EH (cell line): ENCODE results near the gene MAP7D3.

Experiments used
- DNase-seq: peaks from one replicate; pipeline ENCODE4 v3.0.0-alpha.2; 2015; ENCODE audit warnings: low read depth

MAP7D3 gene

GRCh38 chrX:136205882-136206380 lies 45.3 kb downstream of the MAP7D3 start:
- DNase-seq, result no peak

DNA sequence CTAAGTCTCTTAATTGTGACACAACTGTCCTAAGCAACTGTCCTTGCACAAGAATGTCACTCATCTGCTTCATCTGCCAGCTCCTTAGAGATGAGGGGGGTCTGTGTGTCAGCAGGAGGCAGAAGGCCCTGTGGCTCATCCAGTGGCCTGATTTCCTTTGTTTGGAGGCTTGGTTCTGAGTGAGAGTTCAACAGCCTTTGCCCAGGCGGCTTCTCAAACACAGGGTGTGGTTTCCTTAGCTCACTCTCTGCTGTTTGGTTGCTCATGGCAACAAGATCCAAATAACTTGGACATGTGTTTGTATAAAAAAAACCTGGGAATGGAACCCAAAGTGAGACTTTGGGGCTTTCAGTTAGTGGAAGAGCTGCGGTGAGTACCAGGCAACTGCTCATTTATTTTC lies 46.6 kb downstream of the MAP7D3 start:
- peak; percentile 78 for DNase-seq

GRCh38 chrX:136203951-136204350 lies 47.2 kb downstream of the MAP7D3 start:
- no peak for DNase-seq

DNA sequence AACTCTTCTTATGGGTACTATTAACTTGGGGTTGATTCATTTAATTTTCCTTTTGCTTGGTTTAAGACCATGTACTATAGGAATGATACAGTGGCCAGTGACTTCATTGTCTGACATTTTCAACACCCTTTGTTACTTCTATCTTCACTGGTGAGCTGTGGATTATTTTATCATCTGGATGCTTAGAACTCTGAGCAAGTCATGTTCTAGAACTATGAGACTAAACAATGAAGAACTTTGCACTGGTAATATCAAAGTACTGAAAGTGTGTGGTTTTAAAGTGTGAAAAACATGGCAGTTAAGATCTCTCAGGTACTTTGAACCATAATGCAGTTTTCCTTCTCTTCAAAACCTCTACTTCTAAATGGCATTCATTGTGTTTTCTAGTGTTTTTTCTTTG lies 47.8 kb downstream of the MAP7D3 start:
- no peak for DNase-seq

GRCh38 chrX:136202889-136203288 lies 48.3 kb downstream of the MAP7D3 start:
- DNase-seq, result peak; percentile 84

DNA sequence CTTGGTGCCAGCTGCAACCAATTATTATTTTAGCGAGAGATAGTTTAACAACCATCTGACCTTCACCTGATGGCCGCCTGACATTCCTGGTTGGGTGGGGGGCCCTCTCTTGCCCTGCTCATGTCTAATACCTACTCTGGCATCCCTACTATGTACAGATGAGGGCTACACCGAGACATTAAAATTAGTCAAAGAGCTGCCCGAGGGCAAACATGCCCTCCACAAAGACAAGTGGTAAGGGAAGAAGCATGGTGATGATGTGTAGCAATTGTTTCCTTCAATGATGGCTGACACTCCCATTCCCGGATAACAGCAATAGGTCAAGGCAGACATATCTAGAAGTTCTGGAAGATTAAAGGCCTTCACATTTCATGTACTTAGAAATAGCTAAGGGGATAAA lies 49.6 kb downstream of the MAP7D3 start:
- DNase-seq, result no peak

- peak; percentile 73 for DNase-seq
Measured at GRCh38 chrX:136200466-136200865, 50.7 kb downstream of the MAP7D3 start.

DNA sequence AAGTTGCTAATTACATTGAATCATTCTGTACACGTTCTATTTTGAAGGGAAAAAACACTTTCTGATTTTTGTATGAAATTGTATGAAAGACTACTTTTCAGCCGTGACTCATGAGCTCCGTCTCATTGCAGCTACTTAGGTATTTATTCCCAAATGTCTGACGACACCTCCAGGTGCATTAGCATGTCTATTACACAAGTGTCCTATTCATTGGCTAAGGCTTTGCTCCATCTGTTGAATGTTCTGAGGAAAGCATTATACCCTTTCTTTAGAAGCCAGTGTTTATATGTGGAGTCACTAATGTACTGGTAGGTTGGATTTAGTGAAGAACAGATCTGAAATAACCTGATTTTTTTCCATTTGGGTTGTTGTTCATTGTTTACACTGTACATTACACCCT lies 51.8 kb downstream of the MAP7D3 start:
- peak; percentile 43 for DNase-seq

DNA sequence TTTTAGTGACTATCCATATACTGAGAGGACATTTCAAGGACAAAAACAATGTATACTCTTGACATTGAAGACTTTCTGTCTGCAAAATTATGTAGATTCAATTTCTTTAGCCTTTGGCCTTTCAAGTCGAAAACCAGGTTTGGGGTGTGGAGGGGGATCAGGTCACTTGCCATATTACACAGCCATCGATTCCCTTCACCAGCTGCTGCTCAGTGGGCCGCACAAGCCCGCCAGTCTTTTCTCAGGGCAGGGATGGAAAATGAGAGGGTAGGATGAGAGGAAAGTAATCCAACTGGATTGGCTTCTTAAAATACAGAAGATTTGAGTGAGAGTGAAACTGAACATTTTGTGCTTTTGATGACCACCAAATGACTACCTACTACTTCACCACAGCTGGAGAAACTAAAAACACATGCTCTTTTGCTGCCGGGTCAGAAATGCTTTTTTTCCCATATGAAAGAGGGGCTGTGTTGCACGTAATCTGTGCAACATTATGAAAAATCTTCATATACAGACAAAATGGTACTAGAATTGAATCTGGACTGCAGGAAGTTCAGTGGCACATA lies 52.4 kb downstream of the MAP7D3 start:
- no peak for DNase-seq

DNA sequence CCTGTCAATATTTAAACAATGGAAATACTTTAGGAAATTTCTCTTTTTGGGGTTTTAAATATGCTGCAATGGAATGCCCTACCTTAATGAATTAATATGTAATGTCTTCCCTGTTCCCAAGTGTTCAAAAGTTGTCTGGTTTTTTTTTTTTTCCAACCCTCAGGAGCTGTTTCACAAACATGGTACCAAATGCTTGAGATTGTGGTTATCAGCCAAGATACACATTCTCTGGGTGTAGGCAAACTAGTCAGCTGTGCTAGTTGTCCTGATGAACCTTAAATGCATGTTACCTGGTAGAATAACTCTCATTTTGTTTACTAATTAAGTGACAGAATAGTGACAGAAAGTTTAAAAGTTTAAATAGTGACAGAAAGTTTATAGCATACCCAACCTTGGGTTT lies 53.2 kb downstream of the MAP7D3 start:
- DNase-seq, result peak; percentile 51

DNA sequence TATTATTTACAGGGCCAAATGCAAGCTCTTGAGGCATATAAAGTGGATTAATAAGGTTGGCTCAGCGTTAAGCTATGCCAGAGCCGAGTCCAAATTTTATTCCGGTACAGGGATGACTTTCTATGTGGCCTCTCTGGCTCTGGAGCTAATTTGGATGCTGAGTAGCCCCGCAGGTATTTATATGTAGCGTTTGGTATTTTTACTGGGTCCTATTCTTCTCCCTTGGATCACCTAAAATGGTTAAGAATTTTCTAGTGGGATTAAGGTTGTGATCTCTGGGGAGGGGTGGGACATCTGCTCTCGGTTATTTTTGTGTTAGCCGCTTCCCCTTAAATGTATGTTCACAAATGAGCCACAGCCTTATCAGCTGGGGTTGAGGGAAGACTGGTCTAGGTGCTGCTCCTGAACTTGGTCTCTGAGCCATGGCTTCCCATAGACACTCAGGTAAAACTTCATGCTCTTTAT lies 54.5 kb downstream of the MAP7D3 start:
- peak; percentile 93 for DNase-seq

DNA sequence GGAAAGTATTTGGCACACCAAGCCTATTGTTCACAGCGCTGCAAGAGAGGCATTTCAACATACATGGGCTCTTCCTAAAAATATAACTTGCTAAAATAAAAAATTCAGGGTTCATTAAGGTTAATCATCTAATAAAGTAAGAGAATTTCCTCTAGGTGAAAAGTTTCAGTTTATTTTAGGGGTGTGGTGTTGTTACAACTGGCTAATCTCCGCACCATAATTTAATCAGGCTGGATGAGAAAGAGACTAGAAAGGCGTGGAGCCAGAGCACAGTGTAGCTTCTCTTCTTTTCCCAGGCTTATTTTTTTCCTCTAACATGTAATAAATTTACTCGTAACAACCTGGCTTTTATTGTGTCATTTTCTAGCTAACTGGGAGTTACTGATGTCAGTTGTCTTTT lies 56.0 kb downstream of the MAP7D3 start:
- DNase-seq, result no peak

GRCh38 chrX:136194536-136194935 lies 56.7 kb downstream of the MAP7D3 start:
- DNase-seq, result no peak

- no peak for DNase-seq
Measured at GRCh38 chrX:136193771-136194170, 57.4 kb downstream of the MAP7D3 start.

- DNase-seq, result peak; percentile 82
Measured at GRCh38 chrX:136192839-136193414, 58.3 kb downstream of the MAP7D3 start.

GRCh38 chrX:136192135-136192534 lies 59.1 kb downstream of the MAP7D3 start:
- DNase-seq, result no peak

- DNase-seq, result no peak
Measured at GRCh38 chrX:136191171-136191570, 60.0 kb downstream of the MAP7D3 start.

DNA sequence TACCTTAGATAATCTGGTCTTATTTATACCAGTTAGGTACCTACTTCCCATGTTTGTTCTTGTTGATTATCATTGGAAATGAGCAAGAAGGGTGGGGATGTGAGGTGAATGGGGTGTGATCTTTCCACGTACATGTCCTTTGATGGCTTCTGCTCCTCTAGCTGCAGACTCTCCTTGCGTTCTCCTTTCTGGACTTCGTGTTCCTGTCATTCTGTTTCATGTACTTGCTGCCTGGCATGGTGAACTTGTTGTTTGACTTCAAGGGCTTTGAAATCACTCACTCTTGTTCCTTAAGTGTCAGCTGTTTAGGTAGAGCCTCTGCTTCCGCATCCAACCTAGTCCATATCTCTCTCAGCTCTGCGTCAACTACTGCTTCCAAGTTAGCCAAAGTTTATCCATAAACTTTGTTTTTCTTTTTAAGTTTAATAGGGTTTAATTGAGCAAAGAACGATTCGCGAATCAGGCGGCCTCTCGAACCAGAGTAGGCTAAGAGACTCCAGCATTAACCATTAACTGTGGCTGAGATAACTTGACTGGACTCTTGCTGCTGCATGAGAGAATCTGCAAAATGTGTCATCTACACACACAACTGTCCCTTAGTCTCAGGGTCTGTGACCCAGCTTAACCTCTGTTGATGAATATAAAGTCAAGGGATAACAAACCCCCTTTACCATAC lies 61.0 kb downstream of the MAP7D3 start:
- DNase-seq, result no peak

- no peak for DNase-seq
Measured at GRCh38 chrX:136189222-136189621, 62.0 kb downstream of the MAP7D3 start.

GRCh38 chrX:136186023-136186413 lies 65.2 kb downstream of the MAP7D3 start:
- no peak for DNase-seq

GRCh38 chrX:136185401-136186022 lies 65.7 kb downstream of the MAP7D3 start:
- peak; percentile 77 for DNase-seq

GRCh38 chrX:136183917-136184316 lies 67.3 kb downstream of the MAP7D3 start:
- DNase-seq, result no peak

GRCh38 chrX:136183172-136183571 lies 68.0 kb downstream of the MAP7D3 start:
- DNase-seq, result no peak
